Measurements from ENCODE around the gene NCBP3.

Gene NCBP3

GRCh38 chr17:3873862-3874261 lies 27.8 kb upstream of the NCBP3 start:
- no peaks in the 10 kb centered on the region for H3K4me1 ChIP-seq (ENCODE audit: insufficient read depth, low read length, severe bottlenecking)
- H2AFZ ChIP-seq (ENCODE audit: low read length): no peak overlapping the region
- no peaks in the 10 kb centered on the region for H3K9me2 ChIP-seq (ENCODE audit: low read depth, low read length)
- H3K79me2 ChIP-seq (ENCODE audit: insufficient read depth, low read length): no peaks in the 10 kb centered on the region
- H3K9me3 ChIP-seq (ENCODE audit: low read length): no peaks in the 10 kb centered on the region
- no peak overlapping the region for H3K9ac ChIP-seq (ENCODE audit: low read length)
- peaks cover 7% of the 10 kb centered on the region; the same call in 1 of the 2 replicates for H3K27me3 ChIP-seq (ENCODE audit: insufficient read depth, low read length)
- no peaks in the 10 kb centered on the region for H3F3A ChIP-seq (ENCODE audit: insufficient read depth, low read length)
- no peaks in the 10 kb centered on the region for H4K20me1 ChIP-seq (ENCODE audit: insufficient read depth, low read length)
- no peak for TF ChIP-seq CTCF (IDR thresholded peaks at IDR 0.05; ENCODE audit: low read length)
- no peak for TF ChIP-seq EZH2 (IDR thresholded peaks at IDR 0.05; ENCODE audit: borderline replicate concordance, low read length)
- no peaks in the 10 kb centered on the region for H3K36me3 ChIP-seq (ENCODE audit: insufficient read depth, low read length)
- no peak overlapping the region for H3K27ac ChIP-seq (ENCODE audit: low read depth, low read length, poor library complexity, severe bottlenecking)
- no peak overlapping the region for H3K4me2 ChIP-seq (ENCODE audit: low read length)
- H3K4me3 ChIP-seq (ENCODE audit: low read depth, low read length, poor library complexity, severe bottlenecking): no peak overlapping the region

GRCh38 chr17:3870871-3871306 lies 24.8 kb upstream of the NCBP3 start:
- Histone ChIP-seq H3F3A (ENCODE audit: insufficient read depth, low read length) (no peaks in the 10 kb centered on the region), H3K9me2 (ENCODE audit: low read depth, low read length) (no peaks in the 10 kb centered on the region), H3K9ac (ENCODE audit: low read length) (no peak overlapping the region), H4K20me1 (ENCODE audit: insufficient read depth, low read length) (no peaks in the 10 kb centered on the region), H3K4me1 (ENCODE audit: insufficient read depth, low read length, severe bottlenecking) (no peaks in the 10 kb centered on the region), H3K27me3 (ENCODE audit: insufficient read depth, low read length) (peaks cover 3% of the 10 kb centered on the region; the same call in 1 of the 2 replicates), H3K9me3 (ENCODE audit: low read length) (no peaks in the 10 kb centered on the region), H3K79me2 (ENCODE audit: insufficient read depth, low read length) (no peaks in the 10 kb centered on the region), H2AFZ (ENCODE audit: low read length) (no peak overlapping the region), H3K36me3 (ENCODE audit: insufficient read depth, low read length) (no peaks in the 10 kb centered on the region), H3K4me3 (ENCODE audit: low read depth, low read length, poor library complexity, severe bottlenecking) (no peak overlapping the region), H3K27ac (ENCODE audit: low read depth, low read length, poor library complexity, severe bottlenecking) (no peak overlapping the region), H3K4me2 (ENCODE audit: low read length) (no peak overlapping the region)
- TF ChIP-seq CTCF (IDR thresholded peaks at IDR 0.05; ENCODE audit: low read length) (no peak), EZH2 (IDR thresholded peaks at IDR 0.05; ENCODE audit: borderline replicate concordance, low read length) (no peak)

- no peaks in the 10 kb centered on the region; the same call in 1 of the 2 replicates for H3K27me3 ChIP-seq (ENCODE audit: insufficient read depth, low read length)
- H3K4me2 ChIP-seq (ENCODE audit: low read length): no peak overlapping the region
- no peak overlapping the region for H3K4me3 ChIP-seq (ENCODE audit: low read depth, low read length, poor library complexity, severe bottlenecking)
- H2AFZ ChIP-seq (ENCODE audit: low read length): no peak overlapping the region
- no peaks in the 10 kb centered on the region for H3K9me3 ChIP-seq (ENCODE audit: low read length)
- H3K4me1 ChIP-seq (ENCODE audit: insufficient read depth, low read length, severe bottlenecking): no peaks in the 10 kb centered on the region
- H3K9me2 ChIP-seq (ENCODE audit: low read depth, low read length): no peaks in the 10 kb centered on the region
- H3K27ac ChIP-seq (ENCODE audit: low read depth, low read length, poor library complexity, severe bottlenecking): no peak overlapping the region
- H3K79me2 ChIP-seq (ENCODE audit: insufficient read depth, low read length): no peaks in the 10 kb centered on the region
- no peak for TF ChIP-seq EZH2 (IDR thresholded peaks at IDR 0.05; ENCODE audit: borderline replicate concordance, low read length)
- TF ChIP-seq CTCF (IDR thresholded peaks at IDR 0.05; ENCODE audit: low read length): no peak
- H3K9ac ChIP-seq (ENCODE audit: low read length): no peak overlapping the region
- H3F3A ChIP-seq (ENCODE audit: insufficient read depth, low read length): no peaks in the 10 kb centered on the region
- H3K36me3 ChIP-seq (ENCODE audit: insufficient read depth, low read length): no peaks in the 10 kb centered on the region
- no peaks in the 10 kb centered on the region for H4K20me1 ChIP-seq (ENCODE audit: insufficient read depth, low read length)
These were observed 21.6 kb upstream of the NCBP3 start for GRCh38 chr17:3867606-3868005.

Measured in OCI-LY1 (cell line).